ENCODE data around the gene KRT37. TPM values are rescaled to one million over a fixed set of nuclear protein-coding genes. Genes with fewer than 3 reads are reported as not detected.

Gene KRT37
- total RNA-seq, 2 donors from 2014 or later = not detected

GRCh38 chr17:41464173-41464572 lies 39.8 kb upstream of the KRT37 start:
- no peak overlapping the region for H3K4me3 ChIP-seq
- DNase-seq = no peak
- intact Hi-C loops (cut with DNase I) = no loop called here
- H3K27ac ChIP-seq = no peak overlapping the region
- H3K36me3 ChIP-seq (replicated peaks in 1 of 2; ENCODE audit: insufficient read depth in 1 of 2, low read depth in 2 of 2) = no peaks in the 10 kb centered on the region
- no peaks in the 10 kb centered on the region for H3K9me3 ChIP-seq
- WGBS, 2 donors = 77 to 87% methylated on average over 4 to 11 of the region's 11 CpGs
- no peaks in the 10 kb centered on the region for H3K27me3 ChIP-seq
- no peaks in the 10 kb centered on the region for H3K4me1 ChIP-seq
- ATAC-seq = no peak
- no peak for TF ChIP-seq POLR2A (IDR thresholded peaks at IDR 0.05)

- intact Hi-C loops (cut with DNase I) = no loop called here
- Histone ChIP-seq H3K27me3 (no peaks in the 10 kb centered on the region), H3K36me3 (replicated peaks in 1 of 2; ENCODE audit: insufficient read depth in 1 of 2, low read depth in 2 of 2) (no peaks in the 10 kb centered on the region), H3K4me3 (no peak overlapping the region), H3K9me3 (no peaks in the 10 kb centered on the region), H3K4me1 (no peaks in the 10 kb centered on the region), H3K27ac (no peak overlapping the region)
- ATAC-seq (no peak), DNase-seq (no peak)
- 82 to 86% methylated on average over 7 to 8 of the region's 8 CpGs for WGBS, 2 donors
- TF ChIP-seq CTCF (IDR thresholded peaks at IDR 0.05) (no peak), POLR2A (IDR thresholded peaks at IDR 0.05) (no peak)
These were observed 39.4 kb upstream of the KRT37 start for GRCh38 chr17:41463746-41464145.

- TF ChIP-seq POLR2A (IDR thresholded peaks at IDR 0.05) (no peak), CTCF (IDR thresholded peaks at IDR 0.05) (no peak)
- Histone ChIP-seq H3K36me3 (replicated peaks in 1 of 2; ENCODE audit: insufficient read depth in 1 of 2, low read depth in 2 of 2) (no peaks in the 10 kb centered on the region), H3K4me1 (no peaks in the 10 kb centered on the region), H3K4me3 (no peak overlapping the region), H3K27me3 (no peaks in the 10 kb centered on the region), H3K9me3 (no peaks in the 10 kb centered on the region), H3K27ac (no peak overlapping the region)
- intact Hi-C loops (cut with DNase I) = no loop called here
- WGBS, 2 donors = 69 to 74% methylated on average over 6 to 15 of the region's 15 CpGs
- DNase-seq = no peak
- ATAC-seq = no peak
These were observed 38.3 kb upstream of the KRT37 start for GRCh38 chr17:41462705-41463104.

- Histone ChIP-seq H3K27me3 (no peaks in the 10 kb centered on the region), H3K4me3 (no peak overlapping the region), H3K27ac (no peak overlapping the region), H3K4me1 (no peaks in the 10 kb centered on the region), H3K9me3 (no peaks in the 10 kb centered on the region), H3K36me3 (replicated peaks in 1 of 2; ENCODE audit: insufficient read depth in 1 of 2, low read depth in 2 of 2) (no peaks in the 10 kb centered on the region)
- ATAC-seq = no peak
- 63 to 74% methylated on average over 4 of the region's 4 CpGs for WGBS, 2 donors
- DNase-seq = no peak
- no peak for TF ChIP-seq CTCF (IDR thresholded peaks at IDR 0.05)
- no peak for TF ChIP-seq POLR2A (IDR thresholded peaks at IDR 0.05)
- intact Hi-C loops (cut with DNase I) = no loop called here
These were observed 33.3 kb upstream of the KRT37 start for GRCh38 chr17:41457676-41458075.

GRCh38 chr17:41456204-41456603 lies 31.8 kb upstream of the KRT37 start:
- intact Hi-C loops (cut with DNase I) = no loop called here
- no peak overlapping the region for H3K27ac ChIP-seq
- H3K9me3 ChIP-seq = no peaks in the 10 kb centered on the region
- no peaks in the 10 kb centered on the region for H3K4me1 ChIP-seq
- ATAC-seq = no peak
- no peak overlapping the region for H3K4me3 ChIP-seq
- TF ChIP-seq POLR2A (IDR thresholded peaks at IDR 0.05) (no peak), CTCF (IDR thresholded peaks at IDR 0.05) (no peak)
- 75 to 79% methylated on average over 3 of the region's 3 CpGs for WGBS, 2 donors
- no peak for DNase-seq
- no peaks in the 10 kb centered on the region for H3K36me3 ChIP-seq (replicated peaks in 1 of 2; ENCODE audit: insufficient read depth in 1 of 2, low read depth in 2 of 2)
- H3K27me3 ChIP-seq = no peaks in the 10 kb centered on the region

All from body of pancreas (tissue), 4 donors.